Peyer's patch (tissue), 4 donors: ENCODE data around the gene RABGAP1. TPM values are rescaled to one million over a fixed set of nuclear protein-coding genes. Genes with fewer than 3 reads are reported as not detected.

Experiments
- DNase-seq, 3 donors: peaks; one replicate each; pipeline ENCODE4 v3.0.0-alpha.2; 2017 to 2019
- H3K27ac ChIP-seq, 4 donors: fragments of 200-600 bp; sonication (generic); one replicate each; pipeline ENCODE4 v1.5.1; 2016 to 2019
- H3K27me3 ChIP-seq, 2 donors: fragments of 200-600 bp; sonication (generic); one replicate each; pipeline ENCODE4 v1.5.1; 2019
- H3K36me3 ChIP-seq, 3 donors: fragments of 200-600 bp; sonication (generic); one replicate each; pipeline ENCODE4 v1.5.1; 2016 to 2019
- H3K4me1 ChIP-seq, 4 donors: fragments of 200-600 bp; sonication (generic); one replicate each; pipeline ENCODE4 v1.5.1; 2016 to 2019
- H3K4me3 ChIP-seq, 4 donors: fragments of 200-600 bp; sonication (generic); 1 replicate in 3 of 4; 2 replicates in 1 of 4; pipeline ENCODE4 v1.5.1; 2016 to 2019; ENCODE audit warnings: mild to moderate bottlenecking in 1 of 4
- H3K9me3 ChIP-seq, 4 donors: fragments of 200-600 bp; sonication (generic); one replicate each; pipeline ENCODE4 v1.5.1; 2016 to 2019; ENCODE audit warnings: mild to moderate bottlenecking in 1 of 4
- POLR2A ChIP-seq, 2 donors: fragments of 450-650 bp; IDR thresholded peaks; one replicate each; pipeline ENCODE4 v1.5.1; 2017; ENCODE audit warnings: antibody characterized with exemption in 2 of 2, mild to moderate bottlenecking in 2 of 2, moderate library complexity in 2 of 2
- total RNA-seq, 4 donors: library from RNA; depleted of rRNA; stranded (reverse); fragments of >200 nt; gene quantifications; one replicate each; pipeline ENCODE4 v1.1.0, GENCODE V29; 2016
- TF ChIP-seq, protein P1 (sequence below), 6 experiments: fragments of 450-650 bp in 4 of 6; fragments of 200-600 bp in 2 of 6; sonication (generic) in 1 of 6; IDR thresholded peaks; one replicate each; pipeline ENCODE4 v1.5.1; 2017 to 2019; ENCODE audit warnings: antibody characterized with exemption in 6 of 6, mild to moderate bottlenecking in 3 of 6, moderate library complexity in 1 of 6

RABGAP1 gene
- total RNA-seq, 4 donors from 2014 or later = 45.0 to 92.4 (median 49.7) TPM

DNA sequence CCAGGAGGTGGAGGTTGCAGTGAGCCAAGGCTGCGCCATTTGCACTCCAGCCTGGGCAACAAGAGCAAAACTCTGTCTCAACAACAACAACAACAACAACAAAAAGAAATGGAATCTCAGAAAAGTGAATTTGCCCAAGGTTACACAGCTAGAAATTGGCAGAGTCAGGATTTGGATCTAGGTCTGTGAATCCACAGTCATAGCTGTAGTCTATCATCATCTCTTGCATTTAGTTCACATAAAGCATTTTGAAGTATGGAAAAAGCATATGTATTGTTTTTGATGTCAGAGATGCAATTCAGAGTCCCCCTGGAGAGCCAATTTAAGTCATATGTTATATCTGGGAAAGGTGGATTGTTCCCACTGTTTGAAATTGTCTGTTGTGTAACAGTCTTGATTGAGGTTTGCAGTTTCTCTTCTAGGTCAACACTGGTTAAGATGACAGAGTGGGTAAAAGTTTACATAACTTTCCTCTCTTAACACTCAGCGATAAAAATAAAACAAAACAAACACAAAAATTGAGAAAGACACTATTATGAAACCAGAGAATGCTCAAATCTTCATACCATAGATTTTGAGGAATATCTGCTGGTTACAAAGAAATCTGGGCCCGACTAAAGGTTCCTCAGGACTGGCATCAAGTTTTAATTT, 71.2 kb downstream of the RABGAP1 start:
- H3K27ac ChIP-seq = no peak overlapping the region

DNA sequence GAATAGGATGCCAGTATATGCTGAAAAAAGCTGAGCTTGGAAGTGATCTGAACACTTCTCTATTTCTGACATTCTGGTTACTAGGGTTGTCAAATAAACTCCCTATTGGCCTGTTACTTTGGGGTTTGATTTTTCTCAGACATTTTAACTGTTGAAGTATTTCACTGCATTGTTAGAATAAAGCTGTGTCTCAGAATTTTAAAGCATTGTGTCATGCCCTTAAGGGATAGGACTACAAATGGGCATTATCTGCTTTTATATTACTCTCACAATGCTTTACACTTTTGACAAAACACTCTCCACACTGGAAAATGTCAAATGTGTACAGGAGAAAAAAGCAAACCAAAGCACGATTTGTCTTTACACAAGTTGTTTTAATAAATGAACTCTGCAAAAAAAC, 75.8 kb downstream of the RABGAP1 start:
- DNase-seq = no peak
- Histone ChIP-seq H3K27me3 (no peaks in the 10 kb centered on the region), H3K4me3 (no peak overlapping the region), H3K36me3 (peaks cover 0 to 70% (median 0%) of the 10 kb centered on the region in 3 donors), H3K4me1 (no peaks in the 10 kb centered on the region), H3K9me3 (no peaks in the 10 kb centered on the region), H3K27ac (no peak overlapping the region)
- no peak for TF ChIP-seq POLR2A (IDR thresholded peaks at IDR 0.05)
- TF ChIP-seq, protein P1, sequence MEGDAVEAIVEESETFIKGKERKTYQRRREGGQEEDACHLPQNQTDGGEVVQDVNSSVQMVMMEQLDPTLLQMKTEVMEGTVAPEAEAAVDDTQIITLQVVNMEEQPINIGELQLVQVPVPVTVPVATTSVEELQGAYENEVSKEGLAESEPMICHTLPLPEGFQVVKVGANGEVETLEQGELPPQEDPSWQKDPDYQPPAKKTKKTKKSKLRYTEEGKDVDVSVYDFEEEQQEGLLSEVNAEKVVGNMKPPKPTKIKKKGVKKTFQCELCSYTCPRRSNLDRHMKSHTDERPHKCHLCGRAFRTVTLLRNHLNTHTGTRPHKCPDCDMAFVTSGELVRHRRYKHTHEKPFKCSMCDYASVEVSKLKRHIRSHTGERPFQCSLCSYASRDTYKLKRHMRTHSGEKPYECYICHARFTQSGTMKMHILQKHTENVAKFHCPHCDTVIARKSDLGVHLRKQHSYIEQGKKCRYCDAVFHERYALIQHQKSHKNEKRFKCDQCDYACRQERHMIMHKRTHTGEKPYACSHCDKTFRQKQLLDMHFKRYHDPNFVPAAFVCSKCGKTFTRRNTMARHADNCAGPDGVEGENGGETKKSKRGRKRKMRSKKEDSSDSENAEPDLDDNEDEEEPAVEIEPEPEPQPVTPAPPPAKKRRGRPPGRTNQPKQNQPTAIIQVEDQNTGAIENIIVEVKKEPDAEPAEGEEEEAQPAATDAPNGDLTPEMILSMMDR (IDR thresholded peaks at IDR 0.05) = no peak

More for the DNA sequence above, 71.2 kb downstream of the RABGAP1 start:
- Histone ChIP-seq H3K27me3 (no peaks in the 10 kb centered on the region), H3K36me3 (peaks cover 0 to 54% (median 0%) of the 10 kb centered on the region in 3 donors), H3K4me3 (no peak overlapping the region), H3K9me3 (no peaks in the 10 kb centered on the region), H3K4me1 (no peaks in the 10 kb centered on the region)
- no peak for TF ChIP-seq POLR2A (IDR thresholded peaks at IDR 0.05)
- TF ChIP-seq, protein P1 (IDR thresholded peaks at IDR 0.05) = no peak
- DNase-seq = no peak

DNA sequence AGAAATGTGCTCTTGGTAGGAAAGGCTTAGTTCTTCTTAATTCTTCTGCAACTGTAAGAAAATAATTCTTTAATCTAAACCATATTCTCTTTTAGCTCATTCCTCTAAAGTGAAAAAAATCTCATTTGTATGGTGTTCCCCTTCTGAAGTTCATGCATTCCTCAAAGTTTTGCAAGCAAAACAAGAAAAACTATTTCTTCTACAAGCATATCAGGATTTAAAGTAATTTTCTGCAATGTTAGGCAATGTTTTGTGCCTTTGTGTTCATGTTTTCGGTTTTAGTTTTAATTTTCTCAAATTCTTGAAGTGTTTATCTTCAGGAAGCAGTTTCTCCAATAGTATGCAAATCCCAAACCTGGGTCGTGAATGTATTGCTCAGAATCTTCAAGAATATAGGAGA, 80.0 kb downstream of the RABGAP1 start:
- Histone ChIP-seq H3K4me3 (no peak overlapping the region), H3K9me3 (no peaks in the 10 kb centered on the region), H3K27ac (no peak overlapping the region), H3K36me3 (peaks cover 0 to 60% (median 0%) of the 10 kb centered on the region in 3 donors), H3K27me3 (no peaks in the 10 kb centered on the region), H3K4me1 (no peaks in the 10 kb centered on the region)
- no peak for DNase-seq
- no peak for TF ChIP-seq POLR2A (IDR thresholded peaks at IDR 0.05)
- TF ChIP-seq, protein P1 (IDR thresholded peaks at IDR 0.05) = no peak

DNA sequence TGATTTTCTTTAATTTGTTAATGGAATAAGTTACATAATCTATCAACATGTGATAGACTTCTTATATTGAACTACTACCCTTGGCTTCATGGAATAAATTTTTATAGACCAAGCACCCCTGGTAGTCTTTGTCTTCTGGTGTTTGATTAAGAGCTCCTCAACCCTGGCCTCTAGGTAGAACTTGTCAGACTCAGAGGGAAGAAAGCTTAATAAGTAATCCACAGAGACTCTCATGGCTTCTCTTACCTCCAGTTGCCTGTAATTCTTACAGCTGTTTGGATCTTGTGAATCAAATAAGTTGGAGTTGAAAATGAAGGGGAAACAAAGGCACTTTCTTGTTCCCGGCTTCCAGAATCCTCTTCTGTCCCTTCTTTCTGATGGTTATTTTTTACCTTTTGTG, 85.6 kb downstream of the RABGAP1 start:
- Histone ChIP-seq H3K4me3 (no peak overlapping the region), H3K27ac (no peak overlapping the region), H3K36me3 (peaks cover 0 to 29% (median 0%) of the 10 kb centered on the region in 3 donors), H3K4me1 (no peaks in the 10 kb centered on the region), H3K9me3 (no peaks in the 10 kb centered on the region), H3K27me3 (no peaks in the 10 kb centered on the region)
- no peak for TF ChIP-seq POLR2A (IDR thresholded peaks at IDR 0.05)
- TF ChIP-seq, protein P1 (IDR thresholded peaks at IDR 0.05) = no peak
- DNase-seq = no peak

DNA sequence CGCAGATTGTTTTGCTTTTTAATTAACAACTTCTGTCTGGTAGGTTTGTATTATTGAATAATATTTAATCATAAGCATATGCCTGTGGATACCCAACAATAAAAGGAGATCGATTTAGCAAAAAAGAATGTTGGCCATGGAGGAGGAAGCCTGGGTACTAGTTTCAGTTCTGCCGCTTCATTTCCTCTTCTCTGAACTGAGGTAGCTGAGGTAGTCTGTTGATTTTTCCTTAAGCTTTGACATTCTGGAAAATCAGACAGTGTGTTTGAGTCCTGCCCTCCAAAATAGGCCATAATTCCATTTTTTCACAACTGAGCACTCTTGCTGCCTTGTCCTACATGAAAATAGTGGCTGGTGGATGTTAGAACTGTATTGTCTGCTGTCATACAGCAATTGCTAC, 86.7 kb downstream of the RABGAP1 start:
- Histone ChIP-seq H3K36me3 (peaks cover 0 to 21% (median 0%) of the 10 kb centered on the region in 3 donors), H3K4me3 (no peak overlapping the region), H3K27me3 (no peaks in the 10 kb centered on the region), H3K4me1 (no peaks in the 10 kb centered on the region), H3K9me3 (no peaks in the 10 kb centered on the region), H3K27ac (no peak overlapping the region)
- no peak for DNase-seq
- no peak for TF ChIP-seq POLR2A (IDR thresholded peaks at IDR 0.05)
- TF ChIP-seq, protein P1 (IDR thresholded peaks at IDR 0.05) = no peak
